Measurements from ENCODE around the gene AOAH. TPM values are rescaled to one million over a fixed set of nuclear protein-coding genes. Genes with fewer than 3 reads are reported as not detected.

AOAH gene
- total RNA-seq, 1 experiment from 2014 or later = 0.79 TPM

- no peak for DNase-seq (ENCODE audit: low read depth)
Measured at GRCh38 chr7:36602934-36603887, 121.1 kb downstream of the AOAH start.

- no peak for DNase-seq (ENCODE audit: low read depth)
Measured at GRCh38 chr7:36602511-36602910, 121.8 kb downstream of the AOAH start.

- DNase-seq (ENCODE audit: low read depth) = no peak
Measured at GRCh38 chr7:36601601-36602000, 122.7 kb downstream of the AOAH start.

- DNase-seq (ENCODE audit: low read depth) = peak; percentile 77
Measured at GRCh38 chr7:36600869-36601530, 123.3 kb downstream of the AOAH start.

- no peak for DNase-seq (ENCODE audit: low read depth)
Measured at GRCh38 chr7:36600314-36600682, 124.0 kb downstream of the AOAH start.

- no peak for DNase-seq (ENCODE audit: low read depth)
Measured at GRCh38 chr7:36599645-36600313, 124.5 kb downstream of the AOAH start.

GRCh38 chr7:36598054-36598674 lies 126.1 kb downstream of the AOAH start:
- no peak for DNase-seq (ENCODE audit: low read depth)

GRCh38 chr7:36597090-36597773 lies 127.1 kb downstream of the AOAH start:
- no peak for DNase-seq (ENCODE audit: low read depth)

GRCh38 chr7:36594445-36594844 lies 129.8 kb downstream of the AOAH start:
- DNase-seq (ENCODE audit: low read depth) = no peak

GRCh38 chr7:36591636-36592035 lies 132.7 kb downstream of the AOAH start:
- DNase-seq (ENCODE audit: low read depth) = no peak

GRCh38 chr7:36589391-36589790 lies 134.9 kb downstream of the AOAH start:
- DNase-seq (ENCODE audit: low read depth) = no peak

GRCh38 chr7:36583318-36583717 lies 141.0 kb downstream of the AOAH start:
- DNase-seq (ENCODE audit: low read depth) = peak; percentile 59

GRCh38 chr7:36575832-36576231 lies 148.5 kb downstream of the AOAH start:
- DNase-seq (ENCODE audit: low read depth) = no peak

GRCh38 chr7:36573066-36573465 lies 151.2 kb downstream of the AOAH start:
- no peak for DNase-seq (ENCODE audit: low read depth)

GRCh38 chr7:36571190-36571560 lies 153.1 kb downstream of the AOAH start:
- DNase-seq (ENCODE audit: low read depth) = no peak

- peak; percentile 4 for DNase-seq (ENCODE audit: low read depth)
Measured at GRCh38 chr7:36570528-36571189, 153.6 kb downstream of the AOAH start.

- no peak for DNase-seq (ENCODE audit: low read depth)
Measured at GRCh38 chr7:36568452-36568849, 155.8 kb downstream of the AOAH start.

GRCh38 chr7:36567699-36568451 lies 156.4 kb downstream of the AOAH start:
- DNase-seq (ENCODE audit: low read depth) = no peak

GRCh38 chr7:36565792-36566356 lies 158.4 kb downstream of the AOAH start:
- no peak for DNase-seq (ENCODE audit: low read depth)
